CD14-positive monocyte (primary cell): ENCODE results near the gene MAD1L1. TPM values are rescaled to one million over a fixed set of nuclear protein-coding genes. Genes with fewer than 3 reads are reported as not detected.
A peak's percentile ranks its signal among the peaks of the same experiment; 100 is the strongest.

Experiments used
- DNase-seq, 3 donors: peaks; one replicate each; pipeline ENCODE4 v3.0.0-alpha.2; 2011 to 2022
- H2AFZ ChIP-seq: 2 replicates; pipeline ENCODE4 v1.6.0; 2012; ENCODE audit warnings: mild to moderate bottlenecking, low read depth, low read length, inconsistent platforms; ENCODE audit not compliant: insufficient read depth, poor library complexity, severe bottlenecking
- H3K27ac ChIP-seq, 2 donors: 1 replicate in 1 of 2; 2 replicates in 1 of 2; pipeline ENCODE4 v1.5.1; 2012 to 2013; ENCODE audit warnings: low read length in 2 of 2, control low read depth in 1 of 2, inconsistent platforms in 1 of 2, low read depth in 1 of 2, mild to moderate bottlenecking in 1 of 2
- H3K27me3 ChIP-seq, 2 donors: one replicate each; pipeline versions ENCODE4 v1.6.0 to v1.6.1; 2011 to 2013; ENCODE audit warnings: low read length in 2 of 2; ENCODE audit not compliant: control insufficient read depth in 2 of 2, insufficient read depth in 2 of 2
- H3K36me3 ChIP-seq, 2 donors: replicated peaks in 1 of 2; 1 replicate in 1 of 2; 2 replicates in 1 of 2; pipeline versions ENCODE4 v1.5.1 to v1.6.1; 2012 to 2013; ENCODE audit warnings: low read length in 2 of 2, control low read depth in 1 of 2, inconsistent platforms in 1 of 2, mild to moderate bottlenecking in 1 of 2; ENCODE audit not compliant: insufficient read depth in 2 of 2, control insufficient read depth in 1 of 2
- H3K4me1 ChIP-seq, 2 donors: 1 replicate in 1 of 2; 2 replicates in 1 of 2; pipeline versions ENCODE4 v1.5.1 to v1.6.1; 2012 to 2013; ENCODE audit warnings: low read length in 2 of 2, control low read depth in 1 of 2, inconsistent platforms in 1 of 2, mild to moderate bottlenecking in 1 of 2, moderate library complexity in 1 of 2; ENCODE audit not compliant: insufficient read depth in 2 of 2, control insufficient read depth in 1 of 2
- H3K4me2 ChIP-seq: replicated peaks from 2 replicates; pipeline ENCODE3; 2012; ENCODE audit warnings: low read length, moderate library complexity, mild to moderate bottlenecking; ENCODE audit not compliant: poor library complexity, severe bottlenecking; ENCODE audit errors: extremely low read depth
- H3K4me3 ChIP-seq, 3 experiments: fragments of 200-600 bp in 1 of 3; sonication (generic) in 1 of 3; replicated peaks in 1 of 3; 1 replicate in 2 of 3; 2 replicates in 1 of 3; pipeline ENCODE4 v1.5.1; 2011 to 2013; ENCODE audit warnings: low read length in 3 of 3, mild to moderate bottlenecking in 3 of 3, control low read depth in 2 of 3, low read depth in 2 of 3, inconsistent platforms in 1 of 3, moderate library complexity in 1 of 3
- H3K79me2 ChIP-seq: 2 replicates; pipeline ENCODE4 v1.6.0; 2012; ENCODE audit warnings: mild to moderate bottlenecking, control low read depth, inconsistent platforms, low read length, moderate library complexity; ENCODE audit not compliant: insufficient read depth
- H3K9ac ChIP-seq: 2 replicates; pipeline ENCODE4 v1.6.0; 2017; ENCODE audit warnings: low read length, mild to moderate bottlenecking; ENCODE audit not compliant: insufficient read depth, poor library complexity, severe bottlenecking
- H3K9me3 ChIP-seq, 2 donors: replicated peaks in 1 of 2; 1 replicate in 1 of 2; 2 replicates in 1 of 2; pipeline versions ENCODE4 v1.5.1 to v1.6.1; 2012 to 2013; ENCODE audit warnings: low read length in 2 of 2, control low read depth in 1 of 2; ENCODE audit not compliant: control insufficient read depth in 1 of 2, insufficient read depth in 1 of 2
- H4K20me1 ChIP-seq: 2 replicates; pipeline ENCODE4 v1.6.0; 2012; ENCODE audit warnings: mild to moderate bottlenecking, low read length, control low read depth, moderate library complexity; ENCODE audit not compliant: insufficient read depth
- H3K27ac Mint-ChIP-seq, 7 donors: one replicate each; pipeline ENCODE4 v1.8.0; 2020; ENCODE audit warnings: mild to moderate bottlenecking in 7 of 7, mixed read lengths in 7 of 7, moderate library complexity in 6 of 7, inconsistent platforms in 2 of 7
- H3K27me3 Mint-ChIP-seq, 3 donors: one replicate each; pipeline ENCODE4 v1.8.0; 2021 to 2022; ENCODE audit warnings: low read depth in 3 of 3, mild to moderate bottlenecking in 3 of 3, mixed read lengths in 3 of 3, moderate library complexity in 3 of 3, inconsistent platforms in 1 of 3
- H3K36me3 Mint-ChIP-seq, 2 donors: one replicate each; pipeline ENCODE4 v1.8.0; 2020; ENCODE audit warnings: mixed read lengths in 2 of 2, inconsistent platforms in 1 of 2, mild to moderate bottlenecking in 1 of 2
- H3K4me1 Mint-ChIP-seq: one replicate; pipeline ENCODE4 v1.8.0; 2020; ENCODE audit warnings: mild to moderate bottlenecking, mixed read lengths
- H3K4me3 Mint-ChIP-seq, 2 donors: one replicate each; pipeline ENCODE4 v1.8.0; 2020; ENCODE audit warnings: mild to moderate bottlenecking in 2 of 2, mixed read lengths in 2 of 2, moderate library complexity in 1 of 2
- H3K9me3 Mint-ChIP-seq, 7 donors: one replicate each; pipeline ENCODE4 v1.8.0; 2020 to 2022; ENCODE audit warnings: mixed read lengths in 7 of 7, mild to moderate bottlenecking in 6 of 7, moderate library complexity in 6 of 7, inconsistent platforms in 2 of 7
- CTCF ChIP-seq: fragments of 200-600 bp; IDR thresholded peaks from one replicate; pipeline ENCODE4 v1.8.0; 2022; ENCODE audit warnings: antibody characterized with exemption, mild to moderate bottlenecking
- WGBS: methylation state at CpG from one replicate; pipeline ENCODE4 v1.1.5; 2013; ENCODE audit warnings: missing lambda C conversion rate; ENCODE audit not compliant: insufficient coverage; 5-methylcytosine and 5-hydroxymethylcytosine counted together
- intact Hi-C, 2 donors: fragments of 100-400 bp; cut with micrococcal nuclease; formaldehyde crosslinking; loops; one replicate each; pipeline versions ENCODE4 v1.15.0 to v1.15.1; 2023
- polyA plus RNA-seq, 3 donors: library from polyadenylated mRNA; depleted of rRNA in 1 of 3; unstranded in 2 of 3; stranded (reverse) in 1 of 3; fragments of 300-500 nt in 2 of 3; fragments of >200 nt in 1 of 3; fragmentation: Illumina TruSeq in 2 of 3; gene quantifications; 1 replicate in 2 of 3; 2 replicates in 1 of 3; pipeline ENCODE4 v1.2.3, GENCODE V29; 2012 to 2021

Gene MAD1L1
- polyA plus RNA-seq, 3 donors: 22.0 to 39.4 (median 33.2) TPM

GRCh38 chr7:1883834-1884582 lies 348.7 kb downstream of the MAD1L1 start:
- Mint-ChIP-seq H3K36me3 (peaks cover 36 to 55% of the 10 kb centered on the region in 2 donors), H3K27me3 (peaks cover 0 to 2% (median 0%) of the 10 kb centered on the region in 3 donors), H3K27ac (peak overlapping the region in 1 of 7 donors; percentile 45), H3K9me3 (peaks cover 2 to 16% (median 5%) of the 10 kb centered on the region in 7 donors), H3K4me3 (no peak overlapping the region), H3K4me1 (peaks cover 7% of the 10 kb centered on the region)
- H3K9me3 ChIP-seq: peaks cover 11 to 18% of the 10 kb centered on the region in 2 donors
- no peaks in the 10 kb centered on the region for H3K27me3 ChIP-seq
- TF ChIP-seq CTCF: no peak
- no peak overlapping the region for H2AFZ ChIP-seq
- no peak overlapping the region for H3K4me2 ChIP-seq
- H3K4me3 ChIP-seq: no peak overlapping the region
- H3K9ac ChIP-seq: no peak overlapping the region
- H4K20me1 ChIP-seq: peaks cover 93% of the 10 kb centered on the region
- 91% methylated on average over 29 of the region's 30 CpGs for WGBS
- no peaks in the 10 kb centered on the region for H3K4me1 ChIP-seq
- no peak for DNase-seq
- intact Hi-C loops: no loop called here
- H3K79me2 ChIP-seq: no peaks in the 10 kb centered on the region
- no peak overlapping the region for H3K27ac ChIP-seq
- H3K36me3 ChIP-seq: peaks cover 23 to 42% of the 10 kb centered on the region in 2 donors

DNA sequence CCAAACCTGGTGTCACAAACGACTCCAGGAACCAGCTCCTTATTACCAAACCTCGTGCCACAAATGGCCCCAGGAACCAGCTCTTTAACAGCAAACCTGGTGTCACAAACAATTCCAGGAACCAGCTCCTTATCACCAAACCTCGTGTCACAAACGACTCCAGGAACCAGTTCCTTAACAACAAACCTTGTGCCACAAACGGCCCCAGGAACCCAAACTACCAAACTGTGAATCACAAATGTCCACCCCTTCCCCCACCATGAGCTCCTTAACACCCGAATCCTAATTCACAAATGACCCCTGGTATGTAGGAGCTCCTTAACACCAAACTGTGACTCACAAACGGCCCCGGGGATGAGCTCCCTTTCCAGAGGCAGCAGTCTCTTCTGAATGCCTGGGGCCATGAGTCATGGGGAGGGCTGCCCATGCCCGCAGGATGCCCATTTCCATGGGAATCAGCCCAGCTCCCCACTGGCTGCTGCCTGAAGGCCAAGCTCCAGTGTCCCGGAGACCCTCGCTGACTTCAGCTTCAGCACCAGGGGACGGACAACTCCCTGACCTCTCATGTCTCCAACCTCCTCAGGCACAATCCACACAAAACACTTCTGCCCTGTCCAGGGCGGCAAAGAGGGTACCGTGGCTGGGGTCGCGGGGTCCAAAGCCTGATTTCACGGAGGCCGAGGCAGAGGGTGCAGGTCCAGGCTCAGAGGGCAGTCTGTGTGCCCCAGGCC lies 349.5 kb downstream of the MAD1L1 start:
- H3K4me1 ChIP-seq: no peaks in the 10 kb centered on the region
- no peaks in the 10 kb centered on the region for H3K79me2 ChIP-seq
- H3K4me2 ChIP-seq: no peak overlapping the region
- H3K36me3 ChIP-seq: peaks cover 17 to 34% of the 10 kb centered on the region in 2 donors
- Mint-ChIP-seq H3K36me3 (peaks cover 28 to 50% of the 10 kb centered on the region in 2 donors), H3K27ac (peak overlapping the region in 2 of 7 donors; percentile 3 to 26), H3K9me3 (peaks cover under 1 to 12% (median 3%) of the 10 kb centered on the region in 7 donors), H3K27me3 (peaks cover 0 to 2% (median 0%) of the 10 kb centered on the region in 3 donors), H3K4me3 (no peak overlapping the region), H3K4me1 (peaks cover 7% of the 10 kb centered on the region)
- no peaks in the 10 kb centered on the region for H3K27me3 ChIP-seq
- H3K9ac ChIP-seq: no peak overlapping the region
- 62% methylated on average over 18 of the region's 18 CpGs for WGBS
- H4K20me1 ChIP-seq: peaks cover 91% of the 10 kb centered on the region
- no peak overlapping the region for H3K27ac ChIP-seq
- TF ChIP-seq CTCF: no peak
- H3K9me3 ChIP-seq: peaks cover 6 to 10% of the 10 kb centered on the region in 2 donors
- H3K4me3 ChIP-seq: no peak overlapping the region
- intact Hi-C loops: no loop called here
- peak in 1 of 3 donors; percentile 20 for DNase-seq
- no peak overlapping the region for H2AFZ ChIP-seq
